ENCODE measurements around the gene TUFT1. TPM values are rescaled to one million over a fixed set of nuclear protein-coding genes. Genes with fewer than 3 reads are reported as not detected.
A peak's percentile ranks its signal among the peaks of the same experiment; 100 is the strongest.

TUFT1 gene
- total and polyA plus RNA-seq, 2 of the 8 experiments (the other 6 are each of a cell fraction or from before 2014, with no cell fraction given) = 7.3 to 10.4 TPM

DNA sequence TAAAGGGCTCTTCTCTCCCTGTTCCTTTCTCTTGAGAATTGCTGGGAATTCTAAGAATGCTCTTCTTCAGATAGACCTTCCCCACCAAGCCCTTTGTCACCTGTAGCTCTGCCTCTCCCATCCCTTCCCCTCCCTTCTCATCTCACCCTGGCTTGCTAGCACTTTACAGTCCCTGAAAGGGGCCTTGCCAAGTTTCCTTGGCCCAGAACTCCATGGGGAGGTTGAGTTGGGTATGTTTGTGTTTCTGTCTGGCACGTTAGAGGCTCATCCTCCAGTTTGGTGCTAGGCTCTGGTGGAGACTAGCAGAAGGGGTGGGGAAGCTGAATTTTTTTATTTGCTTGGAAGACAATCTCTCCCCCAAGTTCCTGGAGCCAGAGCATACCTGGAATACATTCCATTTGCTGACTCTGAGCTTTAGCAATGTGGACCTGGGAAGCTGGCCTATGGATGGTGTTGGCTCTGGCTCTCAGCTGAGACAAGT lies 24.0 kb upstream of the TUFT1 start:
- H3K18ac ChIP-seq (ENCODE audit: extremely low read depth, low read length) = no peak overlapping the region; the same call in 1 of the 2 replicates
- 0 out of 7 replicates have a peak, but pooled peaks cover 0 to 3% (median 0%) of the 10 kb centered on the region in 4 experiments for H3K27me3 ChIP-seq (replicated peaks in 1 of 4; ENCODE audit: control insufficient read depth in 3 of 4, extremely low read depth in 1 of 4, insufficient read depth in 3 of 4, low read length in 3 of 4)
- peak overlapping the region; percentile 47 to 55 for H3K4me2 ChIP-seq (ENCODE audit: insufficient read depth in 1 of 2, low read depth in 2 of 2, low read length in 2 of 2)
- no peak overlapping the region for H4K5ac ChIP-seq (ENCODE audit: insufficient read length, low read depth, low read length)
- no peaks in the 10 kb centered on the region for H3K9me3 ChIP-seq (ENCODE audit: insufficient read depth in 2 of 2, low read depth in 1 of 2, low read length in 1 of 2)
- H4K91ac ChIP-seq (replicated peaks; ENCODE audit: insufficient read length, low read length) = no peak overlapping the region
- H2BK12ac ChIP-seq (ENCODE audit: low read depth, low read length) = peak overlapping the region; percentile 55; the same call in 1 of the 2 replicates
- H3K23me2 ChIP-seq (ENCODE audit: low read depth, low read length) = peaks cover 18% of the 10 kb centered on the region
- peaks cover 14% of the 10 kb centered on the region for H3K79me1 ChIP-seq (ENCODE audit: low read depth, low read length)
- H2BK15ac ChIP-seq (ENCODE audit: low read length) = no peak overlapping the region
- peak overlapping the region; percentile 3; the same call in 1 of the 2 replicates for H2AK5ac ChIP-seq (ENCODE audit: low read depth, low read length)
- H3K36me3 ChIP-seq (ENCODE audit: control insufficient read depth in 2 of 4, insufficient read depth in 4 of 4, low read length in 3 of 4) = peaks cover 13 to 24% (median 23%) of the 10 kb centered on the region in 4 experiments; a peak in 7 of 8 replicates
- H3K4ac ChIP-seq (replicated peaks; ENCODE audit: insufficient read length, low read depth, low read length) = no peak overlapping the region
- ChIA-PET CTCF (ENCODE audit: partially characterized antibody) (interaction anchor here (0.7 kb wide), 2 partner anchors 27 to 102 kb away, joined by 3 read pairs; no protein-coding TSS in a partner anchor), POLR2A (ENCODE audit: partially characterized antibody) (interaction anchor here (1.1 to 17.1 kb wide), 5 partner anchors 9 to 58 kb away, joined by 3 to 283 read pairs (median 5); partner anchors contain the start of gene TUFT1)
- H3K4me1 ChIP-seq (replicated peaks in 1 of 4; ENCODE audit: control insufficient read depth in 3 of 4, insufficient read depth in 4 of 4, low read length in 3 of 4) = peaks cover 18 to 32% (median 21%) of the 10 kb centered on the region in 4 experiments
- peaks cover 0 to 7% of the 10 kb centered on the region in 2 experiments for H4K20me1 ChIP-seq (replicated peaks in 1 of 2; ENCODE audit: control insufficient read depth in 1 of 2, insufficient read depth in 2 of 2, low read length in 2 of 2)
- no peak overlapping the region for H3K23ac ChIP-seq (ENCODE audit: insufficient read length)
- peak overlapping the region; percentile 24; the same call in 1 of the 2 replicates for H3K27ac ChIP-seq (ENCODE audit: low read depth, low read length)
- 0 out of 7 replicates have a peak overlapping the region, but pooled peaks of 1 of the 4 experiments have one; percentile 26 for H3K9ac ChIP-seq (replicated peaks in 1 of 4; ENCODE audit: extremely low read depth in 1 of 4, low read depth in 3 of 4, low read length in 3 of 4)
- no peak overlapping the region for H3K14ac ChIP-seq (ENCODE audit: insufficient read length)
- H2BK5ac ChIP-seq (ENCODE audit: low read depth, low read length) = peak overlapping the region; percentile 72
- H3K4me3 ChIP-seq (ENCODE audit: extremely low read depth in 1 of 4, insufficient read depth in 2 of 4, low read depth in 3 of 4, low read length in 4 of 4) = no peak overlapping the region; a peak in 1 of 8 replicates
- H3K56ac ChIP-seq (replicated peaks; ENCODE audit: insufficient read length, low read depth, low read length) = no peak overlapping the region
- H2BK120ac ChIP-seq (replicated peaks; ENCODE audit: low read depth, low read length) = no peak overlapping the region
- no peak overlapping the region for H2BK20ac ChIP-seq (ENCODE audit: low read length)
- no peak overlapping the region for H4K8ac ChIP-seq (ENCODE audit: extremely low read depth, insufficient read depth, low read length)
- DNase-seq (ENCODE audit: low read depth in 1 of 2, low spot score in 2 of 2) (no peak), FAIRE-seq (peak; percentile 45)
- no peak overlapping the region for H2AFZ ChIP-seq (ENCODE audit: low read length)
- 68% methylated on average over 1 of the region's 1 CpG; no CpG with 5 or more reads in 1 of the 2 experiments for WGBS, 2 experiments (ENCODE audit: extremely low coverage in 1 of 2, insufficient coverage in 1 of 2, insufficient read length in 1 of 2, insufficient replicate concordance in 2 of 2, low coverage in 1 of 2, low lambda C conversion rate in 2 of 2, missing lambda C conversion rate in 1 of 2)
- peaks cover 0 to 47% of the 10 kb centered on the region in 2 experiments; a peak in 2 of 4 replicates for H3K79me2 ChIP-seq (ENCODE audit: control insufficient read depth in 1 of 2, insufficient read depth in 2 of 2, low read length in 2 of 2)
- peak; percentile 74 for TF ChIP-seq TEAD4 (IDR thresholded peaks at IDR 0.05; ENCODE audit: low read depth, low read length)
- TF ChIP-seq JUND (IDR thresholded peaks at IDR 0.05; ENCODE audit: low read length) = peak; percentile 32; the same call in 1 of the 2 replicates
- TF ChIP-seq SP4 (IDR thresholded peaks at IDR 0.05; ENCODE audit: low read length) = no peak
- TF ChIP-seq TAF7 (optimal IDR thresholded peaks at IDR 0.05; ENCODE audit: borderline replicate concordance, low read depth, low read length) = no peak
- TF ChIP-seq CHD1 (IDR thresholded peaks at IDR 0.05; ENCODE audit: low read depth, low read length) = no peak
- TF ChIP-seq POU5F1 (IDR thresholded peaks at IDR 0.05; ENCODE audit: low read depth, low read length) = no peak
- peak; percentile 56 for TF ChIP-seq ASH2L (IDR thresholded peaks at IDR 0.05; ENCODE audit: low read length)
- TF ChIP-seq SIRT6 (IDR thresholded peaks at IDR 0.05; ENCODE audit: low read length) = no peak
- no peak for TF ChIP-seq SP1 (IDR thresholded peaks at IDR 0.05; ENCODE audit: low read depth, low read length)
- TF ChIP-seq CBX8 (IDR thresholded peaks at IDR 0.05; ENCODE audit: borderline replicate concordance, low read depth, low read length) = no peak
- TF ChIP-seq JUN (IDR thresholded peaks at IDR 0.05; ENCODE audit: low read depth, low read length) = no peak
- TF ChIP-seq RAD21 (IDR thresholded peaks at IDR 0.05 in 1 of 2, conservative IDR thresholded peaks at IDR 0.05 in 1 of 2; ENCODE audit: low read depth in 2 of 2, low read length in 2 of 2) = no peak
- TF ChIP-seq SP2 (IDR thresholded peaks at IDR 0.05; ENCODE audit: low read length) = no peak
